ENCODE measurements around the gene PDXK. TPM values are rescaled to one million over a fixed set of nuclear protein-coding genes. Genes with fewer than 3 reads are reported as not detected.

The PDXK gene
- total and polyA plus RNA-seq, 9 of the 15 experiments (the other 6 are each of a cell fraction or from before 2014, with no cell fraction given) = 5.6 to 162 (median 76.5) TPM

DNA sequence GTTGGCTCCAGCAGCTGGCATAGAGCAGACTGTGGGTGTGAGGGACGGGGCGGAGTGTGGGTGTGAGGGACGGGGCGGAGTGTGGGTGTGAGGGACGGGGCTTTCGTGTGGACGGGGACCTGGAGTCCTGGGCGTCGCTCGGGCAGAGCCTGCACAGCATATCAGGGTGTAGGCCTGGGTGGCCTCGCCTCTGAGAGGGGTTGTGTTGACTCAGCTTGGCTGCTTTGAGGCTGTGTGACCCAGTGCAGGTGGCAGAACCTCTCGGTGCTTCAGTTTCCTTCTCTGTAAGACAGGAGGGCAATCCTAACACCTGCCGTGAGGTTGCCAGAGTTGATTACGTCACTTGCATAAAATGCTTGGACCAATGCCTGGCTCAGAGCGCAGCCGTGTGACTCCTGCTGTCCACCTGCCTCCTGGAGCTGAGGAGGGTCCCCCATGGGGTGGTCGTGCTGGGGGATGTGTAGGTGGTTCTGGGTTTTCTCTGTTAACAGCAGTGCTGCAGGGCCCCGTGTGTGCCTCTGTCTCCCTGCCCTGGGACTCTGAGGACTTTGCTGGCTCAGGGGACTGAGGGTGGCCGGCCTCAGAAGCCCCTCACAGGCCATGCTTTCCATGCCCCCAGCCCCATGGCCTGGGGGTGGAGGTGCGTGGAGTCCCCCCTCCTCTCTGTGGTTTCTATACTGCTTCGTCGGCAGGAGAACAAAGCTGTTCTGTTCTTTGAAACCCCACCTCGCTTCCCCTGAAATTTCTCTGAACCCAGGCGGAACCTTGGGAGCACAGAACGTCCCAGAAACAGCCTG, 15.4 kb downstream of the PDXK start (continued):
- TF ChIP-seq, protein P1, sequence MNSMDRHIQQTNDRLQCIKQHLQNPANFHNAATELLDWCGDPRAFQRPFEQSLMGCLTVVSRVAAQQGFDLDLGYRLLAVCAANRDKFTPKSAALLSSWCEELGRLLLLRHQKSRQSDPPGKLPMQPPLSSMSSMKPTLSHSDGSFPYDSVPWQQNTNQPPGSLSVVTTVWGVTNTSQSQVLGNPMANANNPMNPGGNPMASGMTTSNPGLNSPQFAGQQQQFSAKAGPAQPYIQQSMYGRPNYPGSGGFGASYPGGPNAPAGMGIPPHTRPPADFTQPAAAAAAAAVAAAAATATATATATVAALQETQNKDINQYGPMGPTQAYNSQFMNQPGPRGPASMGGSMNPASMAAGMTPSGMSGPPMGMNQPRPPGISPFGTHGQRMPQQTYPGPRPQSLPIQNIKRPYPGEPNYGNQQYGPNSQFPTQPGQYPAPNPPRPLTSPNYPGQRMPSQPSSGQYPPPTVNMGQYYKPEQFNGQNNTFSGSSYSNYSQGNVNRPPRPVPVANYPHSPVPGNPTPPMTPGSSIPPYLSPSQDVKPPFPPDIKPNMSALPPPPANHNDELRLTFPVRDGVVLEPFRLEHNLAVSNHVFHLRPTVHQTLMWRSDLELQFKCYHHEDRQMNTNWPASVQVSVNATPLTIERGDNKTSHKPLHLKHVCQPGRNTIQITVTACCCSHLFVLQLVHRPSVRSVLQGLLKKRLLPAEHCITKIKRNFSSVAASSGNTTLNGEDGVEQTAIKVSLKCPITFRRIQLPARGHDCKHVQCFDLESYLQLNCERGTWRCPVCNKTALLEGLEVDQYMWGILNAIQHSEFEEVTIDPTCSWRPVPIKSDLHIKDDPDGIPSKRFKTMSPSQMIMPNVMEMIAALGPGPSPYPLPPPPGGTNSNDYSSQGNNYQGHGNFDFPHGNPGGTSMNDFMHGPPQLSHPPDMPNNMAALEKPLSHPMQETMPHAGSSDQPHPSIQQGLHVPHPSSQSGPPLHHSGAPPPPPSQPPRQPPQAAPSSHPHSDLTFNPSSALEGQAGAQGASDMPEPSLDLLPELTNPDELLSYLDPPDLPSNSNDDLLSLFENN (IDR thresholded peaks at IDR 0.05; ENCODE audit: low read depth in 2 of 2, low read length in 2 of 2) = no peak
- TF ChIP-seq, protein P2, sequence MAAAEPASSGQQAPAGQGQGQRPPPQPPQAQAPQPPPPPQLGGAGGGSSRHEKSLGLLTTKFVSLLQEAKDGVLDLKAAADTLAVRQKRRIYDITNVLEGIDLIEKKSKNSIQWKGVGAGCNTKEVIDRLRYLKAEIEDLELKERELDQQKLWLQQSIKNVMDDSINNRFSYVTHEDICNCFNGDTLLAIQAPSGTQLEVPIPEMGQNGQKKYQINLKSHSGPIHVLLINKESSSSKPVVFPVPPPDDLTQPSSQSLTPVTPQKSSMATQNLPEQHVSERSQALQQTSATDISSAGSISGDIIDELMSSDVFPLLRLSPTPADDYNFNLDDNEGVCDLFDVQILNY (CRISPR knock-in tag; IDR thresholded peaks at IDR 0.05) = no peak
- TF ChIP-seq POLR2G (IDR thresholded peaks at IDR 0.05; ENCODE audit: low read depth, low read length) (0 out of 2 replicates have a peak, but pooled peaks have one; percentile 3), ZFP36 (IDR thresholded peaks at IDR 0.05; ENCODE audit: low read depth, low read length, partially characterized antibody) (peak; percentile 49), ZNF79 (CRISPR knock-in tag; IDR thresholded peaks at IDR 0.05; ENCODE audit: low read depth) (no peak)

Measured in K562 (cell line).